Measurements from ENCODE around the gene ZNF439.

DNA sequence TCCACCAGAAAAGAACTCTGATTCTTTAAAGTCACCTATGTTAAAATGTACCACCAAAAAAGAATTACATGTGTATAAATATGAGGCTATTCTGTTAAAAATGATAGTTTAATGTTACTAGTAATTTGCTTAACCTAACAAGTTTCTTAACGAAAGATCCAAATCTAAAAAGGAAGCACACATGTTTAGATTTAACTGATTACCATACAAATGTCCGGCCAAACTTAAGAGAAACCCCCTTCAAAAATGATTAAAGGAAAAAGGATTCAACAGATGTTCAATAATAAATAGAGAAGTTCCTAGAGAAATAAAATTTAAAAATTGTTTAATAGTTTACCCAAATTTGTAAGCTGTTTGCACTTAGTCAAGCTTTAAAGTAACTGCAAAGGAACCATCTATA, 34.1 kb downstream of the ZNF439 start:
- TF ChIP-seq CTCF (IDR thresholded peaks at IDR 0.05) (no peak), POLR2A (IDR thresholded peaks at IDR 0.05) (no peak)
